Naive thymus-derived CD4-positive, alpha-beta T cell (primary cell): ENCODE data around the gene DGUOK. TPM values are rescaled to one million over a fixed set of nuclear protein-coding genes. Genes with fewer than 3 reads are reported as not detected.

Experiments
- ATAC-seq: fragments of 150-1000 bp; cut with Tn5 transposase; 2 replicates; pipeline ENCODE4 v1.10.0; 2021; ENCODE audit warnings: mild to moderate bottlenecking, moderate library complexity
- CTCF ChIA-PET: fragments of 350-600 bp; sonication (Branson Sonifier 250); formaldehyde crosslinking; loops from one replicate; lab custom pipeline; 2021; ENCODE audit warnings: antibody characterized with exemption; lab: Charles Lee
- POLR2A ChIA-PET: fragments of 350-600 bp; sonication (Branson Sonifier 250); formaldehyde crosslinking; loops from one replicate; lab custom pipeline; 2021; ENCODE audit warnings: antibody characterized with exemption, inconsistent platforms; lab: Charles Lee
- DNase-seq, 9 donors: peaks; one replicate each; pipeline versions ENCODE4 v3.0.0 to v3.0.0-alpha.2; 2020 to 2022; ENCODE audit warnings: mixed read lengths in 1 of 9
- H3K27ac ChIP-seq: one replicate; pipeline ENCODE4 v1.7.0; 2013; ENCODE audit warnings: mild to moderate bottlenecking, low read depth, low read length, moderate library complexity
- H3K27me3 ChIP-seq, 2 donors: one replicate each; pipeline ENCODE4 v1.7.0; 2013; ENCODE audit warnings: low read length in 2 of 2, mild to moderate bottlenecking in 2 of 2, moderate library complexity in 2 of 2; ENCODE audit not compliant: control insufficient read depth in 2 of 2, insufficient read depth in 2 of 2
- H3K36me3 ChIP-seq, 3 experiments: 1 replicate in 2 of 3; 2 replicates in 1 of 3; pipeline ENCODE4 v1.7.0; 2013; ENCODE audit warnings: low read length in 3 of 3, mild to moderate bottlenecking in 3 of 3, moderate library complexity in 1 of 3; ENCODE audit not compliant: insufficient read depth in 3 of 3, control insufficient read depth in 2 of 3
- H3K4me1 ChIP-seq, 2 donors: one replicate each; pipeline ENCODE4 v1.7.0; 2013; ENCODE audit warnings: low read length in 2 of 2, mild to moderate bottlenecking in 2 of 2, moderate library complexity in 1 of 2; ENCODE audit not compliant: control insufficient read depth in 2 of 2, insufficient read depth in 2 of 2
- H3K4me3 ChIP-seq: 2 replicates; pipeline ENCODE4 v1.7.0; 2013; ENCODE audit warnings: mild to moderate bottlenecking, low read length
- H3K9me3 ChIP-seq, 3 experiments: 1 replicate in 2 of 3; 2 replicates in 1 of 3; pipeline ENCODE4 v1.7.0; 2013; ENCODE audit warnings: low read length in 3 of 3; ENCODE audit not compliant: control insufficient read depth in 2 of 3
- H3K27ac Mint-ChIP-seq, 9 donors: one replicate each; pipeline ENCODE4 v1.8.0; 2020 to 2022; ENCODE audit warnings: mixed read lengths in 9 of 9, mild to moderate bottlenecking in 8 of 9, moderate library complexity in 5 of 9, inconsistent platforms in 2 of 9
- H3K27me3 Mint-ChIP-seq, 5 donors: one replicate each; pipeline ENCODE4 v1.8.0; 2021 to 2022; ENCODE audit warnings: mixed read lengths in 5 of 5, mild to moderate bottlenecking in 1 of 5
- H3K36me3 Mint-ChIP-seq, 5 donors: one replicate each; pipeline ENCODE4 v1.8.0; 2020 to 2022; ENCODE audit warnings: mixed read lengths in 5 of 5, mild to moderate bottlenecking in 3 of 5, inconsistent platforms in 1 of 5
- H3K4me1 Mint-ChIP-seq, 7 donors: one replicate each; pipeline ENCODE4 v1.8.0; 2020 to 2022; ENCODE audit warnings: mixed read lengths in 7 of 7, mild to moderate bottlenecking in 3 of 7, inconsistent platforms in 1 of 7
- H3K4me3 Mint-ChIP-seq, 10 donors: one replicate each; pipeline ENCODE4 v1.8.0; 2020 to 2022; ENCODE audit warnings: mild to moderate bottlenecking in 10 of 10, mixed read lengths in 10 of 10, moderate library complexity in 6 of 10, inconsistent platforms in 2 of 10
- H3K9me3 Mint-ChIP-seq, 11 donors: one replicate each; pipeline ENCODE4 v1.8.0; 2020 to 2022; ENCODE audit warnings: mixed read lengths in 11 of 11, mild to moderate bottlenecking in 4 of 11, inconsistent platforms in 1 of 11, moderate library complexity in 1 of 11
- intact Hi-C, 2 donors: fragments of 100-400 bp; cut with micrococcal nuclease; formaldehyde crosslinking; loops; one replicate each; pipeline ENCODE4 v1.15.1; 2023
- polyA plus RNA-seq, 2 donors: library from polyadenylated mRNA; unstranded; fragments of 300-500 nt; fragmentation: Illumina TruSeq; gene quantifications; one replicate each; pipeline ENCODE4 v1.2.3, GENCODE V29; 2021
- total RNA-seq, 6 experiments: library from RNA in 5 of 6; stranded (reverse) in 5 of 6; gene quantifications; 1 replicate in 5 of 6; 2 replicates in 1 of 6; pipeline ENCODE4 v1.2.3 and lab custom pipeline; 2021 to 2026

DGUOK gene
- total and polyA plus RNA-seq, 7 experiments from 2014 or later = 43.1 to 220 (median 69.4) TPM

DNA sequence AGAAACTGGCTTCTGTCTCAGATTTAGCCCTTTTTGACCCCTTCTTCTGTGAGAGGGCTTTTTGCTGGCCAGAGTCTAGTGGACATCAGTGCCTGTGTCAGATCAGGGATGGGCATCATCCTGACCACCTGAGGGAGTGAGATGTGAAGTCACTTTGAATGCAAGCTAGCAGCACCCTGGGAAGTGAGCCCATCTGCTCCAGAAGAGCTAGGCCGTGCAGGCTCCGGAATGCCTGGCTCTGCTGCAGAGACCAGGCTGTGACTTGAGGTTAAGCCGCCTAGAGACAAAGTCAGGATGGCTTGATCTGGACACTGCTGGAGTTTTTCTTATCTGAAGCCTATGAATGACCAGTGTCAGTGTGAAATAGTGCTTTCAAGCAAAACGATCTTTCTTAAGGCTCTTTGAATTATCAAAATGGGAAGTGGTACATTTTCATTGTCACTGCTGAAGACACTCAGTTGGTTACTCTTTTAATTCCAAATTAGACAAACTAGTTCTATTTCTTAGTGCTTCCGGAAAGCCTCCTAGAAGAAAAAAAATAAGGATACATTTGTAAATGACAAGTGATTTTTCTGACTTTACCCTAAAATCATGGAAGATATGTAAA, 20.8 kb downstream of the DGUOK start:
- no peak for DNase-seq
- intact Hi-C loops = loop anchor here in 1 of 2 donors (2.0 kb wide), 3 partner anchors 21 to 55 kb away; partner anchors contain the start of gene DGUOK
- ChIA-PET POLR2A (interaction anchor here (1.0 to 2.3 kb wide), 2 partner anchors 13 to 39 kb away, joined by 3 to 8 read pairs; no protein-coding TSS in a partner anchor), CTCF (no interaction called here)
- Histone ChIP-seq H3K4me3 (no peak overlapping the region), H3K27me3 (no peaks in the 10 kb centered on the region), H3K9me3 (no peaks in the 10 kb centered on the region), H3K36me3 (peaks cover 20 to 36% (median 26%) of the 10 kb centered on the region in 3 experiments), H3K4me1 (peaks cover 0 to 75% of the 10 kb centered on the region in 2 donors), H3K27ac (peak overlapping the region; percentile 46)
- Mint-ChIP-seq H3K36me3 (peaks cover 17 to 37% (median 26%) of the 10 kb centered on the region in 5 donors), H3K4me3 (peak overlapping the region in 4 of 10 donors; percentile 17 to 83 (median 69)), H3K27me3 (no peaks in the 10 kb centered on the region), H3K4me1 (peaks cover 61 to 98% (median 87%) of the 10 kb centered on the region in 7 donors), H3K9me3 (no peaks in the 10 kb centered on the region), H3K27ac (peak overlapping the region in 8 of 9 donors; percentile 61 to 96 (median 86))
- no peak for ATAC-seq

DNA sequence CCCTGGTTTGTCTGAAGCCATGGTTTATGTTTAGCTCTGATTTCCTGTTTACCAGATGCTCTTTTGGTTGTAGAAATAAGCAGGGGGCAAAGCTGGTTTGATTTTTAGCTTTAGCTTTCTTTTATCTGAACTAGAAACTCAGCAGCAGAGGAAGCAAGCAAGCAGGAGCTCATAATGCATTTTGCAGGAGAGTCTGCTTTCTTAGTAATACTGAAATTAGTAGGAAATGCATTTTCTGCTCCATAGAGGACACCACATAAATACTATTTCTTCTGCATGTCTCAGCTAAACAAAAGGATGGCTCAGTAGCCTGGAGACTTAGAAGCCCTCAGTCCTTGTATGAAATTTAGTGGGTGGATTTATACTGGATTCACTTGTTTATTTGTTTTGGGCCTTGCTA, 23.1 kb downstream of the DGUOK start:
- ATAC-seq (no peak), DNase-seq (no peak)
- Mint-ChIP-seq H3K27me3 (no peaks in the 10 kb centered on the region), H3K36me3 (peaks cover 25 to 47% (median 37%) of the 10 kb centered on the region in 5 donors), H3K9me3 (no peaks in the 10 kb centered on the region), H3K4me3 (peak overlapping the region in 8 of 10 donors; percentile 41 to 78 (median 50)), H3K4me1 (peaks cover 58 to 89% (median 86%) of the 10 kb centered on the region in 7 donors), H3K27ac (peak overlapping the region; percentile 43 to 96 (median 82))
- Histone ChIP-seq H3K4me3 (no peak overlapping the region), H3K36me3 (peaks cover 20 to 43% (median 27%) of the 10 kb centered on the region in 3 experiments), H3K27me3 (no peaks in the 10 kb centered on the region), H3K27ac (peak overlapping the region; percentile 57), H3K4me1 (peaks cover 0 to 66% of the 10 kb centered on the region in 2 donors), H3K9me3 (no peaks in the 10 kb centered on the region)
- intact Hi-C loops = loop anchor here in 1 of 2 donors (2.0 kb wide), 2 partner anchors 23 to 37 kb away; partner anchors contain the start of gene DGUOK
- ChIA-PET CTCF (interaction anchor here (1.0 to 1.6 kb wide), 4 partner anchors 11 to 42 kb away, joined by 3 to 6 read pairs (median 3); no protein-coding TSS in a partner anchor), POLR2A (interaction anchor here (0.7 to 2.3 kb wide), 9 partner anchors 11 to 79 kb away, joined by 3 to 8 read pairs (median 3); no protein-coding TSS in a partner anchor)

DNA sequence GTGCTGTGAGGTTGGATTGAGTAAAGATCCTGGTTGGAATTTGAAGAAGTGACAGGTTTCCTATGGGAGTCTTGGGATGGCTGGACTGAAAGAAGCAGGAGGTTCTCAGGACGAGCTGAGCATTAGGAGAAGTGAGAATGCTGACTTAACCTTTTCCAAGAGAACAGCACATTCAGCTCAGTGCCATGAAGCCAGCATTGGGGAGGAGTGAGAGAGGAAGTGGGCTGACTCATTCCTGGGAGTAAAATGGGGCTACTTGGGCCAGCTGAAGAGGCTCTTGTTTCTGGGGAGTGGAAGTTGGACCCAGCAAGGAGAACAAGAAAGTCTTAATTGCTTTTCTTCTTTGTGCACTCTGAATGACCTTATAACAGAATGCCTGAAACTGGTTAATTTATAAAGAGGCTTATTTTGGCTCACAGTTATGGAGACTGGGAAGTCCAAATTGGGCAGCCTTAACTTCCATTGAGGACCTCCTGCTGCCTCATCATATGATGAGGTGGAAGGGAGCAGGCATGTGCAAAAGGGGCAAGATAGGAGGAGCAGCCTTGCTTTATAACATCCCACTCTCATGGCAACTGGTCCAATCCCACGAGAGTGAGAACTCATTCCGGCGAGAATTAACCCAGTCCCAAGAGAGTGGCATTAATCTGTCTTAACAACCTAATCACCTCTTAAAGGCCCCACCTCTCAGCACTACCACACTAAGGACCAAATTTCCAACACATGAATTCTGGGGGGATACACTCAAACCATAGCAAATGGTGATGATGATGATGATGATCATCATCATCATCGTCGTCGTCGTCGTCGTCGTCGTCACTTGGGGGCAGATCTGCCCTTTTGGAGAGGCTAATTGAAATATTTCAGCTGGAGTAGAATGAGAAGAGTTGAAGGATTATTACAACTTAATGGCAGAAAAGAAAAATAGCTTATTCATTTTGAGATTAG, 26.1 kb downstream of the DGUOK start:
- peaks cover 0 to 38% of the 10 kb centered on the region in 2 donors for H3K4me1 ChIP-seq
- ATAC-seq (peak; percentile 70), DNase-seq (no peak)
- intact Hi-C loops = no loop called here
- H3K27me3 ChIP-seq = no peaks in the 10 kb centered on the region
- Mint-ChIP-seq H3K27me3 (no peaks in the 10 kb centered on the region), H3K9me3 (no peaks in the 10 kb centered on the region), H3K4me3 (no peak overlapping the region), H3K4me1 (peaks cover 51 to 80% (median 73%) of the 10 kb centered on the region in 7 donors), H3K36me3 (peaks cover 40 to 58% (median 50%) of the 10 kb centered on the region in 5 donors), H3K27ac (peak overlapping the region in 8 of 9 donors; percentile 26 to 96 (median 86))
- ChIA-PET POLR2A (no interaction called here), CTCF (no interaction called here)
- H3K27ac ChIP-seq = no peak overlapping the region
- H3K9me3 ChIP-seq = no peaks in the 10 kb centered on the region
- H3K36me3 ChIP-seq = peaks cover 24 to 57% (median 26%) of the 10 kb centered on the region in 3 experiments
- no peak overlapping the region for H3K4me3 ChIP-seq

DNA sequence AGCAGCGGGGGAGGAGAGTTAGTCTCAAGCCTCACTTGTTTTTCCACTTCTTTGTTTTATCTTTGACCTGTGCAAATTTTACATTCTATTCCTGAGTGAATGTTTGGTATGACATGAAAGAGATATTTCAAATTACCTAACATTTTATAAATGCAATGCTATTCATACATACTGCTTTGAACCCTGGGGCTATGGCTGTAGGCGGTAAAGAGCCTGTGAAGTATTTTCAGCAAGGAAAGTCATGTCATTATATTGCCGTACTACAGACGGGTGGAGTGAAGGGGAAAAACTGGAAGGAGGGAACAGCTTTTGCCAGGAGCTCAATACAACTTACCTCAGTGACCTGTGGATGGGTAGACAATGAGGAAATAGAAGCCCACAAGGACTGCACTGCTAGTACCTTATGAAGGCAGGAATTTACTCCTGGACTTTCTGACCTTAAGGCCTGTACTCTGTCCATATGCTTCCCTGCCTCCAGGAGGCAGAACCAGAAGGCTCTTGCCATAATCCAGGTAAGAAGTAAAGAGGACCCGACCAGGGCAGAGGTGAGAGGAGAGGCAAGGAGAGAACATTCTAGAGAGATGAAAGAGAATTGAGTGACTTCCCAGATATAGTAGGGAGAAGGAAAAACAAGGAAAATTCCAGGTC, 29.7 kb downstream of the DGUOK start:
- H3K27ac Mint-ChIP-seq = peak overlapping the region in 6 of 9 donors; percentile 9 to 73 (median 56)
- POLR2A ChIA-PET = interaction anchor here (0.6 to 1.1 kb wide), 2 partner anchors 15 to 17 kb away, joined by 3 read pairs; no protein-coding TSS in a partner anchor
- CTCF ChIA-PET = no interaction called here
- no peaks in the 10 kb centered on the region for H3K9me3 Mint-ChIP-seq
- H3K4me1 ChIP-seq = peaks cover 0 to 5% of the 10 kb centered on the region in 2 donors
- H3K4me3 Mint-ChIP-seq = no peak overlapping the region
- intact Hi-C loops = no loop called here
- H3K4me1 Mint-ChIP-seq = peaks cover 22 to 52% (median 47%) of the 10 kb centered on the region in 7 donors
- no peaks in the 10 kb centered on the region for H3K9me3 ChIP-seq
- ATAC-seq (no peak), DNase-seq (no peak)
- peaks cover 49 to 72% (median 63%) of the 10 kb centered on the region in 5 donors for H3K36me3 Mint-ChIP-seq
- peaks cover 8 to 73% (median 22%) of the 10 kb centered on the region in 3 experiments for H3K36me3 ChIP-seq
- no peak overlapping the region for H3K4me3 ChIP-seq
- no peaks in the 10 kb centered on the region for H3K27me3 ChIP-seq
- H3K27ac ChIP-seq = no peak overlapping the region
- no peaks in the 10 kb centered on the region for H3K27me3 Mint-ChIP-seq

DNA sequence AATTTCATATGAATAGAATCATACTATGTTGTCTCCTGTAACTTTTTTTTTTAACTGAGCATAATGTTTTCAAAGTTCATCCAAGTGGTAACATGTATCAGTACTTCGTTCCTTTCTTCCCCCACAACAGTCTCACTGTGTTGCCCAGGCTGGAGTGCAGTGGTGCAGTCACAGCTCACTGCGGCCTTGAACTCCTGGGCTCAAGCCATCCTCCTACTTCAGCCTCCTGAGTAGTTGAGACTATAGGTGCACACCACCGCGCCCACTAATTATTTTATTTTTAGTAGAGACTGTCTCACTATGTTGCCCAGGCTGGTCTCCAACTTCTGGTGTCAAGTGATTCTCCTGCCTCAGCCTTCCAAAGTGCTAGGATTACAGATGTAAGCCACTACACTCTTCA, 34.6 kb downstream of the DGUOK start:
- ChIA-PET POLR2A (no interaction called here), CTCF (no interaction called here)
- H3K9me3 Mint-ChIP-seq = peaks cover 0 to 8% (median 5%) of the 10 kb centered on the region in 11 donors
- peaks cover 30 to 49% (median 42%) of the 10 kb centered on the region in 5 donors for H3K36me3 Mint-ChIP-seq
- H3K27ac Mint-ChIP-seq = peak overlapping the region in 1 of 9 donors; percentile 32
- Histone ChIP-seq H3K27me3 (no peaks in the 10 kb centered on the region), H3K36me3 (peaks cover 0 to 40% (median 8%) of the 10 kb centered on the region in 3 experiments), H3K27ac (no peak overlapping the region), H3K4me1 (peaks cover 3 to 4% of the 10 kb centered on the region in 2 donors), H3K4me3 (no peak overlapping the region), H3K9me3 (peaks cover 0 to 5% (median 0%) of the 10 kb centered on the region in 3 experiments)
- no peaks in the 10 kb centered on the region for H3K27me3 Mint-ChIP-seq
- ATAC-seq (no peak), DNase-seq (no peak)
- no peak overlapping the region for H3K4me3 Mint-ChIP-seq
- intact Hi-C loops = no loop called here
- peaks cover 11 to 50% (median 38%) of the 10 kb centered on the region in 7 donors for H3K4me1 Mint-ChIP-seq
